ENCODE data around the gene HDHD2.

HDHD2 gene

GRCh38 chr18:47075098-47075883, 75.0 kb downstream of the HDHD2 start:
- DNase-seq (ENCODE audit: insufficient read length, low spot score) (no peak), FAIRE-seq (no peak)

DNA sequence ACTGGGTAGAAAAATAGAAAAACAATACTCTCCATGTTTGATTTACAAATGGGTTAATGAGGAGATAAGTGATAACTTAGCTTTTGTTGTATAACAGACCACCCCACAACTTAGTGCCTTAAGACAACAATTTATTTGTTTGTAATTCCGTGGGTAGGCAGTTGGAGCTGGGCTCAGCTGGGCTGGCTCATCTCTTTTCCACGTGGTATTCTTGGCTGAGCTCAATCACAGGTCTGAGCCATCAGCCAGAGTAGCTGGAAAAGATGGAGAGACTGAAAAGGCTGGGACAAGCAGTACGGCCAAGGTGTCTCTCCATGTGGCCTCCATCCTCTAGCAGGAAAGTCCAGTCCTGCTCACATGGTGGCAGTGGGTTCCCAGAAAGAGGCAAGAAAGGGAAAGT, 82.7 kb downstream of the HDHD2 start:
- no peak for DNase-seq (ENCODE audit: insufficient read length, low spot score)
- no peak for FAIRE-seq

- DNase-seq (ENCODE audit: insufficient read length, low spot score) (no peak), FAIRE-seq (no peak)
These were observed 87.2 kb downstream of the HDHD2 start for GRCh38 chr18:47063096-47063495.

DNA sequence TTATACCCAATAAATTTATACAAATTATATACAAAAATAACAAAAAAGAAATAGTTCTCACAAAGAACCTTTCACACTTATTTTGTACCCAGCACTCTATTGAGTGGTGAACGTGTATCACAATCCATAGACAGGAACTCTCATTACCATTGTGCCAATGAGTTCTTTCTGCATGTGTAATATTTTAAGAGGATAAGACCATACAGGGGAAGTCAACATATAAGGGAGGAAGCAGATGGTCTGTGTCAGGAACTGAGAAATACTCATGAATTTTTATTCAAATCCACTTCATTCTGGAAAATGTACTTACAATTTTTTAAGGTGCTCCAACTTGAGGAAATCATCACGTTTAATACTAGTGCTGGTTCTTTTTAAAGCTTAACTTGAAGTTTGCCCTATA, 87.8 kb downstream of the HDHD2 start:
- DNase-seq (ENCODE audit: insufficient read length, low spot score) (no peak), FAIRE-seq (no peak)
